IgD-negative memory B cell (primary cell): Measurements from ENCODE around the gene CLN5. TPM values are rescaled to one million over a fixed set of nuclear protein-coding genes. Genes with fewer than 3 reads are reported as not detected.
"Not testable (repeated sequence)": the region's sequence is repeated elsewhere in the genome, so short reads cannot be mapped to it uniquely, and the experiment has no call there.

ENCODE experiments used
- H3K27ac Mint-ChIP-seq, 3 donors: one replicate each; pipeline ENCODE4 v1.8.0; 2020 to 2022; ENCODE audit warnings: mild to moderate bottlenecking in 3 of 3, mixed read lengths in 3 of 3, moderate library complexity in 1 of 3
- H3K27me3 Mint-ChIP-seq: one replicate; pipeline ENCODE4 v1.8.0; 2021; ENCODE audit warnings: mixed read lengths
- H3K36me3 Mint-ChIP-seq: one replicate; pipeline ENCODE4 v1.8.0; 2020; ENCODE audit warnings: mild to moderate bottlenecking, mixed read lengths
- H3K4me1 Mint-ChIP-seq, 3 donors: one replicate each; pipeline ENCODE4 v1.8.0; 2020 to 2022; ENCODE audit warnings: mixed read lengths in 3 of 3, mild to moderate bottlenecking in 1 of 3
- H3K4me3 Mint-ChIP-seq, 4 donors: one replicate each; pipeline ENCODE4 v1.8.0; 2020 to 2022; ENCODE audit warnings: mild to moderate bottlenecking in 4 of 4, mixed read lengths in 4 of 4, moderate library complexity in 3 of 4
- H3K9me3 Mint-ChIP-seq, 3 donors: one replicate each; pipeline ENCODE4 v1.8.0; 2020 to 2021; ENCODE audit warnings: mixed read lengths in 3 of 3, mild to moderate bottlenecking in 1 of 3
- polyA plus RNA-seq: library from polyadenylated mRNA; unstranded; fragments of 300-500 nt; fragmentation: Illumina TruSeq; gene quantifications from one replicate; pipeline ENCODE4 v1.2.3, GENCODE V29; 2021

CLN5 gene
- 16.9 TPM for polyA plus RNA-seq

DNA sequence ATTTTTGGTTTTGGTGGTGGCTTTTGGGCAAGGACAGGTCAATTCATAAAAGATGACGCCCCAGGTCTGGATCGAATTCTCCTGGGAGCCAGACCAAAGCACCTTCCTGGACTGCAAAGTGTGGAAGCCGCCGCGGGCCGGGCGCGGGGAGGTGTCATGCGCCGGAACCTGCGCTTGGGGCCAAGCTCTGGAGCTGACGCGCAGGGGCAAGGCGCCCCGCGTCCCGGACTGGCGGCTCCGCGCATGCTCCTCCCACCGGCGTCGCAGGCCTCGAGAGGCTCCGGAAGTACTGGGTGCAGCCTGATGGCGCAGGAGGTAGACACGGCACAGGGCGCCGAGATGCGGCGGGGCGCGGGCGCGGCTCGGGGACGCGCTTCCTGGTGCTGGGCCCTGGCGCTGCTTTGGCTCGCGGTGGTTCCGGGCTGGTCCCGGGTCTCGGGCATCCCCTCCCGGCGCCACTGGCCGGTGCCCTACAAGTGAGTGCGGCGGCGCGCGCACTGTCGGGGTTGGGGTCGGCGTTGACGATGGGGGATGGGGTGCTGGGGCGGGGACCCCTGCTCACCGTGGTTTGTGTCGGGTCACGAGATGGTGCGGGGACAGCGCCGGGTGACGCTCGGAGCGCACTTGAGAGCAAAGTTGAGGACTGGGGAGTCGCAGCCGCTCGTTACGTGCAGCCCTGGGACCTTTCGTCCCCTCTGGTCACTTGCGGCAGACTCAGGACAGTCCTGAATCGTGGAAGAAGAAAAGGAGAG is at the start of gene CLN5:
TSS of gene CLN5 (plus strand) at position 286 of the 752 bp plus-strand sequence. CDS start at position 304, 18 bp downstream.
- H3K4me3 Mint-ChIP-seq = peak within 1 kb of the TSS; percentile 97 to 99 (median 98)
- peaks cover 4% of the 10 kb centered on the region for H3K27me3 Mint-ChIP-seq
- H3K36me3 Mint-ChIP-seq = no peaks in the 10 kb centered on the region
- H3K4me1 Mint-ChIP-seq = peaks cover 17 to 29% (median 23%) of the 10 kb centered on the region in 3 donors
- no peaks in the 10 kb centered on the region for H3K9me3 Mint-ChIP-seq
- peak within 1 kb of the TSS; percentile 96 to 100 (median 99) for H3K27ac Mint-ChIP-seq

DNA sequence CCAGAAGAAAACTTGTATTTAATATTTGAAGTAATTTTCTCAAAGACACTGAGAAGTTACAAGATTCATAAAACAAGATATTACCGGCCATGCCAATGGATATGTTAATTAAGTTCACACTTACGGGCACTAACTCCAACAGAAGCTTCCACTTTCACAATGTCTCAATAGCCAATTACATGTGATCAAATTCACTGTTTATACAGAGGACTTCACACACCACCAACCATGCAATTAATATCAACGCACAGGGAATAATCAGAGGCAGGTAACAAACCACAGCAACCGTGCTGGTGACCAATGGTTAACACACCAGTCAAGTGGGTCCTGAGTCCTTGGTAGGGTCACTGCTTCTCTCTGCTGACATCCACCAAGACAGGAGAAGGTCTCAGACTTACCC is 49.5 kb upstream of the CLN5 start:
- H3K4me3 Mint-ChIP-seq = peak overlapping the region in 1 of 4 donors; percentile 49
- peaks cover 2 to 5% (median 4%) of the 10 kb centered on the region in 3 donors for H3K9me3 Mint-ChIP-seq
- peaks cover 21% of the 10 kb centered on the region for H3K27me3 Mint-ChIP-seq
- peaks cover 5 to 10% (median 9%) of the 10 kb centered on the region in 3 donors for H3K4me1 Mint-ChIP-seq
- H3K27ac Mint-ChIP-seq = no peak overlapping the region
- no peaks in the 10 kb centered on the region for H3K36me3 Mint-ChIP-seq

DNA sequence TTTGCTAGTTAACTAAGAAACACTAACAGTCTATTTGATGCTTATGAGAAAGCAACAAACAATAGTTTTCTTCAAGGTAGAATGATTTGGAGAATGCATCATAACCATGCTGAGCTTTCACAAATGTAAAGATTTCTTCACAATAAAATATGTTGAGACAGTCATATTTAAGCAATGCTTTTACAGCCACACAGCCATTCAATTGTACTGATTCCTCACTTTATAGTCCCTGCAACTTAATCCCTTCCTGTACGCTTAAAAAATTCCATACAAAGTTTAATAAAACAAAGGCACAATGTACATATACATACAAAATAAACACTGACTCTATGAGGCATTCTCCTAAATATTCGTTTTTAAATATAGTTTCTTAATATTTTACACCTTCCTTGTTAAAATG is 48.2 kb upstream of the CLN5 start:
- Mint-ChIP-seq H3K27me3 (peaks cover 21% of the 10 kb centered on the region), H3K4me3 (no peak overlapping the region), H3K27ac (no peak overlapping the region), H3K36me3 (no peaks in the 10 kb centered on the region), H3K4me1 (peaks cover 5 to 10% (median 9%) of the 10 kb centered on the region in 3 donors), H3K9me3 (peaks cover 2 to 5% (median 4%) of the 10 kb centered on the region in 3 donors)

DNA sequence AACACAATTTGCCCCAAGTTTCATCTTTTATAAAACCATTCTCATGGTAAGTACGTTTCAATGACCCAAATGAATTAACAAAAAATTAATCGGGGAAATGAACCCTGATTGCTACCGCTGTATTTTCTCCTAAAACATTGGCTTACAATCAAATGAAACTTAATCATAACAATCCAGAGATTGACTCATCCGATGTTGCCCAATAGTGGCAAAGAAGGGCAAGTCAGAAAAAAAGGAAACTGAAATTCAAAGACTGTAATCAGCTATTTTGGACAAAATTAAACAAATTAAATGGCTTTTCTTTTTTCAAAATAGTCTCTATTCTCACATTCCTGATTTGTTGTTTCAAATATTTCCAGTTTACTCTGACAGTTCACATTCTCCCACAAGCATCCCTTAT is 47.4 kb upstream of the CLN5 start:
- no peaks in the 10 kb centered on the region for H3K36me3 Mint-ChIP-seq
- H3K27me3 Mint-ChIP-seq = peaks cover 17% of the 10 kb centered on the region
- peaks cover 5 to 10% (median 9%) of the 10 kb centered on the region in 3 donors for H3K4me1 Mint-ChIP-seq
- H3K27ac Mint-ChIP-seq = no peak overlapping the region
- no peak overlapping the region for H3K4me3 Mint-ChIP-seq
- peaks cover 2 to 5% (median 4%) of the 10 kb centered on the region in 3 donors for H3K9me3 Mint-ChIP-seq

DNA sequence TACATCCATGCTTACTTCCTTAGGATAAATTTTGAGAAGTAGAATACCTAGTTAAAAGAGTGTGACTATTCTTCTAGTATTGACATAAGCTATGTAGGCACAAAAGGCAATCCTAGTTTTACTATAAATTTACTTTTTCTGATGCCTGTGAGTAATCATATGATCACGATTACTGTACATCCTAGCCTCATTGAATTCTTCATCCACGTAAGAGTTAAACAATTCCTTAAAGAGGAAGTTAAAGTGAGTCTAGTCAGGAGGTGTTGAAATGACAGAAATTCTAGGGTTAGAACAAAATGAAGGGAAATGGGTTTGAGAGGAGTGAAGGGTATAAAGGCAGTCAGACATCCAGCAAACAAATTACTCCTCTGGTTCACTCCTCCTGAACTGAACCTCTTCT is 43.7 kb upstream of the CLN5 start, which contains the start of gene ACOD1:
TSS of gene ACOD1 (plus strand) at position 363 of the 400 bp plus-strand sequence. CDS start 48 bp downstream, outside the sequence.
- Mint-ChIP-seq H3K9me3 (peaks cover 2 to 5% (median 4%) of the 10 kb centered on the region in 3 donors), H3K27me3 (peaks cover 6% of the 10 kb centered on the region), H3K36me3 (no peaks in the 10 kb centered on the region), H3K4me1 (no peaks in the 10 kb centered on the region), H3K4me3 (no peak within 1 kb of the TSS), H3K27ac (no peak within 1 kb of the TSS)

DNA sequence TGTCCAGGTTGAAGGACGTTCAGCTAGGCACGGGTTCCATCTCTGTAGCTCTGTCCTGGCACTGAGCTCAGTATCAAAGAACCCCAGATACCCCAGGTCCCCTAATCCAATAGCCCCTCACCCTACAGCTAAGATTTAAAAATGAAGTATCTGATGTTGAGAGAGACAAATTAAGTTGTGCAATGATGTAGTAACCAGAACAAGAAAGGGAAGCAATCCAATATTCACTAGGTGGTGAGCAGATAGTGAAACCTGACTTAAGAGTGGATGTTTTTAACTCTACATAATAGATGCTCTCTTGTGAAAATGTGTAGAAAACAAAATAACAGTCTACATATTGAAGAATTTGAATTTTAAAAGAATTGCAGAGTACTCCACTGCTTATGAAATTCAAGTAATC is 41.8 kb upstream of the CLN5 start:
- peaks cover 2 to 5% (median 4%) of the 10 kb centered on the region in 3 donors for H3K9me3 Mint-ChIP-seq
- H3K36me3 Mint-ChIP-seq = no peaks in the 10 kb centered on the region
- H3K4me1 Mint-ChIP-seq = no peaks in the 10 kb centered on the region
- H3K27ac Mint-ChIP-seq = no peak overlapping the region
- H3K27me3 Mint-ChIP-seq = peaks cover 6% of the 10 kb centered on the region
- no peak overlapping the region for H3K4me3 Mint-ChIP-seq

DNA sequence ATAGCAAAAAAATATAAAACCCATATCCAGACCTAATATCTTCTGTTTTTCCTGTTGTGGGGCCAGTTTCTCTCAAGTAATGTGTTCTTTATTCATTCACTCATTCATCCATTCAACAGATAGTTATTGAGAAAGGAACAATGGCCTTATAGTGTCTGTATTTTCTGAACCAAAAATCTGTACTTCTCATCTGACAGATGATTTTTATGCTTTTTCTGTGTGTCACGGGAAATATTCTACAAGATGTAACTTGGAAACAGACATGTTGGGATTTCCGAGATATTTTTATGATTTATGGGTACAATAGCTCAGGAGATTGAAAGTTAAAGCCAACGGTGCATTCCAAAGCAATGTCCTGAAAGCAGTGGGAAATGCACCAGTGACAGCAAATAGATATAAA is 37.9 kb upstream of the CLN5 start:
- Mint-ChIP-seq H3K27ac (no peak overlapping the region), H3K4me3 (no peak overlapping the region), H3K36me3 (no peaks in the 10 kb centered on the region), H3K9me3 (peaks cover 2 to 9% (median 6%) of the 10 kb centered on the region in 3 donors), H3K27me3 (peaks cover 2% of the 10 kb centered on the region), H3K4me1 (no peaks in the 10 kb centered on the region)

DNA sequence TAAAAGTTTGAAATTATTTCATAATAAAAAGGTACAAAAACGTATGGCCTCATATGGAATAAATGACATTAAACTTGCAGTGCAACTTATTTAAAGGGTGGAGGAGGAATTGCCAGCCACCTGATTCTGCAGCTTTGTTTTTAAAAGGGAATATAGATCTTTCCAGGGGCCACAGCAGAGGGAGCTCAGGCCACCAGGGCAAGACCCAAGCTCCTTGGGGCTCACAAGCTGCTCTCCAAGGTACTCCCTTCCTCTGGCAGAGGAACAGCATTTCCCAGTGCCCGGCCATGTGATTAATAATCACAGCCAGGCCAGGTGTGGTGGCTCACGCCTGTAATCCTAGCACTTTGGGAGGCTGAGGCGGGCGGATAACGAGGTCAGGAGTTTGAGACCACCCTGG is 37.3 kb upstream of the CLN5 start:
- Mint-ChIP-seq H3K4me3 (no peak overlapping the region), H3K27ac (no peak overlapping the region), H3K9me3 (peaks cover 2 to 9% (median 6%) of the 10 kb centered on the region in 3 donors)

DNA sequence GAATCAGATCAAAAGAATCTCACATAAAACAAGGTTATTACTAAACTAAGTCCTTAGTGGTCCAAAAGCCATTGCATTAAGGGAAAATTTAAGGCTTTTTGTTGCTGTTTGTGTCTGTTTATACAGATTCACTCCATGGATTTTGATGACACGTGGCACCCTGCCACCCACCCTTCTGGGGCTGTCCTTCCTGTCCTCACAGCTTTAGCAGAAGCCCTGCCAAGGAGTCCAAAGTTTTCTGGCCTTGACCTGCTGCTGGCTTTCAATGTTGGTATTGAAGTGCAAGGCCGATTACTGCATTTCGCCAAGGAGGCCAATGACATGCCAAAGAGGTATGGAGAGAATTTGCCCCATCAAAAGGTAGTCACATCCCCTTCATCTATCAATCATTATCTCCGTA is 36.7 kb upstream of the CLN5 start:
- H3K27ac Mint-ChIP-seq = no peak overlapping the region
- H3K9me3 Mint-ChIP-seq = peaks cover 2 to 10% (median 9%) of the 10 kb centered on the region in 3 donors
- H3K4me1 Mint-ChIP-seq = no peaks in the 10 kb centered on the region
- no peak overlapping the region for H3K4me3 Mint-ChIP-seq
- H3K36me3 Mint-ChIP-seq = no peaks in the 10 kb centered on the region
- H3K27me3 Mint-ChIP-seq = no peaks in the 10 kb centered on the region

More for the DNA sequence above, 37.3 kb upstream of the CLN5 start:
- peaks cover 2% of the 10 kb centered on the region for H3K27me3 Mint-ChIP-seq
- no peaks in the 10 kb centered on the region for H3K4me1 Mint-ChIP-seq
- no peaks in the 10 kb centered on the region for H3K36me3 Mint-ChIP-seq

DNA sequence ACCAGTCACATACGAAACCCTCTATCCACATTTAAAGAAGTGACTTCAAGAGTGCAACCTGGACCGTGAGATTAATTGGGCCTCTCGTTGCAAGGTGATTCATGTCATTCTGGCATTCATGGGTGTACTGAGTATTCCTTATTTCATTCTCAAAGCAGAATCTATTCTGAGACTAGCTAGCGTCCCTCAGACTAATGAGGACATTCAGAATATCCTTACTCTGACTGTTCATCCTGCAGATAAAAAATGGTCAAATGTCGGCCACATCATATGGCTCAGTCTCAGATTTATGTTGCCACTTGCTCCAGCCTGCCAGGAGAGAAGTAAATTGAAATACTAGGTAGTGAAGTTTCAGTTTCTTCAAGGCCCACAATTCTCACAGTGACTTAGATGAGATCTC is 36.2 kb upstream of the CLN5 start:
- H3K4me1 Mint-ChIP-seq = no peaks in the 10 kb centered on the region
- H3K4me3 Mint-ChIP-seq = no peak overlapping the region
- no peaks in the 10 kb centered on the region for H3K36me3 Mint-ChIP-seq
- H3K27ac Mint-ChIP-seq = no peak overlapping the region
- peaks cover 4 to 14% (median 13%) of the 10 kb centered on the region in 3 donors for H3K9me3 Mint-ChIP-seq
- H3K27me3 Mint-ChIP-seq = no peaks in the 10 kb centered on the region

DNA sequence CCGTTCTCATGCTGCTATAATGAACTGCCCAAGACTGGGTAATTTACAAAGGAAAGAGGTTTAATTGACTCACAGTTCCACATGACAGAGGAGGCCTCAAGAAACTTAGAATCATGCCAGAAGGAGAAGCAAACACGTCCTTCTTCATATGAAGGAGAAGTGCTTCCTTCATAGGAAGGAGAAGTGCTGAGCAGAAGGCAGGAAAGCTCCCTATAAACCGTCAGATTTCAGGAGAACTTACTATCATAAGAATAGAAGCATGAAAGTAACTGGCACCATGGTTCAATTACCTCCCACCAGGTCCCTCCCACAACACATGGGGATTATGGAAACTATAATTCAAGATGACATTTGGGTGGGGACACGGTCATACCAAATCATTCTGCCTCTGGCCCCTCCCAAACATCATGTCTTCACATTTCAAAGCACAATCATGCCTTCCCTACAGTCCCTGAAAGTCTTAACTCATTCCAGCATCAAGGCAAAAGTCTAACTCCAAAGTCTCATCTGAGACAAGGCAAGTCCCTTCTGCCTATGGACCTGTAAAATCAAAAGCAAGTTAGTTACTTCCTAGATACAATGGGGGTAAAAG is 32.9 kb upstream of the CLN5 start:
- no peak overlapping the region for H3K4me3 Mint-ChIP-seq
- no peaks in the 10 kb centered on the region for H3K36me3 Mint-ChIP-seq
- H3K4me1 Mint-ChIP-seq = no peaks in the 10 kb centered on the region
- H3K27me3 Mint-ChIP-seq = no peaks in the 10 kb centered on the region
- no peak overlapping the region for H3K27ac Mint-ChIP-seq
- peaks cover 4 to 16% (median 16%) of the 10 kb centered on the region in 3 donors for H3K9me3 Mint-ChIP-seq

DNA sequence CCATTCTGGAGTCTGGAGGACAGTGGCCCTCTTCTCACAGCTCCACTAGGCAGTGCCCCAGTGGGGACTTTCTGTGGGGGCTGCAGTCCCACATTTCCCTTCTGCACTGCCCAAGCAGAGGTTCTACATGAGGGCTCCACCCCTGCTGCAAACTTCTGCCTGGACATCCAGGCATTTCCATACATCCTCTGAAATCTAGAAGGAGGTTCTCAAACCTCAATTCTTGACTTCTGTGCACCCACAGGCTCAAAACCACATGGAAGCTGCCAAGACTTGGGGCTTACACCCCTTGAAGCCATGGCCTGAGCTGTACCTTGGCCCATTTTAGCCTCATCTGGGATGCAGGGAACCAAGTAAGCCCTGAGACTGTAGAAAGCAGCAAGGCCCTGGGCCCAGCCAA is 32.1 kb upstream of the CLN5 start:
- not testable (repeated sequence) for H3K36me3 Mint-ChIP-seq, H3K4me1 Mint-ChIP-seq, H3K27me3 Mint-ChIP-seq, H3K27ac Mint-ChIP-seq, H3K4me3 Mint-ChIP-seq
- peaks cover 4 to 16% (median 16%) of the 10 kb centered on the region in 3 donors for H3K9me3 Mint-ChIP-seq

DNA sequence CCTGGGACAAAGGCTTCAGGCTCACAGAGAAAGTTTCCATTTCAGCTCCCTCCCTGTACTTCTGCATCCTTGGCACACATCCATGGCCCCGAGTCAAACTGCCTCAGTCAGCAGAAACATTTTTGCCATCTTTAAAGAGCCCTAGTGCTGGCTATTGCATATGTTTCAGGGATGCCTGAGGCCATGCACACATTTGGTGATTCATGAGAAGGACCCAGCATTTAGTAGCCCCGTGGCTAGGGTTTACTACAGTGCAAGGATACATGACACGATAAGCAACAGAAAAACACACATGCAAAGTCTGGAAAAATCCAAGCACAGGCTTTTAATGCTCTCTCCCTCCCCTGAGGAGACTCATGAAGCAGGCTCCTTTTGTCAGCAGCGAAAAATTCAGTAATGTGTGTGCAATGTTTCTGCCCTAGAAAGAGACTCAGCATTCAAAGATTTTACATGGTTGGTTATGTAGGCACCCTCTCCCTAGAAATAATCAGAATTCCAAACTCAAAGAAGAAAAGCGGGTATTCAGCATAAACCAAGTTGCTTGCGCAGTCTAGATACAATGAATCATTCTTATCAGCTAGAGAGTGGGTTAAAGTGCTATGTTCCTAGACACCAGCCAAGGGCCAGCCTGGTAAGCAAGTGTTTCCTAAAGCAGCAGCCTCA is 26.0 kb upstream of the CLN5 start:
- Mint-ChIP-seq H3K27ac (no peak overlapping the region), H3K4me3 (no peak overlapping the region), H3K36me3 (no peaks in the 10 kb centered on the region), H3K9me3 (peaks cover 0 to 2% (median under 1%) of the 10 kb centered on the region in 3 donors), H3K4me1 (no peaks in the 10 kb centered on the region), H3K27me3 (peaks cover 10% of the 10 kb centered on the region)

DNA sequence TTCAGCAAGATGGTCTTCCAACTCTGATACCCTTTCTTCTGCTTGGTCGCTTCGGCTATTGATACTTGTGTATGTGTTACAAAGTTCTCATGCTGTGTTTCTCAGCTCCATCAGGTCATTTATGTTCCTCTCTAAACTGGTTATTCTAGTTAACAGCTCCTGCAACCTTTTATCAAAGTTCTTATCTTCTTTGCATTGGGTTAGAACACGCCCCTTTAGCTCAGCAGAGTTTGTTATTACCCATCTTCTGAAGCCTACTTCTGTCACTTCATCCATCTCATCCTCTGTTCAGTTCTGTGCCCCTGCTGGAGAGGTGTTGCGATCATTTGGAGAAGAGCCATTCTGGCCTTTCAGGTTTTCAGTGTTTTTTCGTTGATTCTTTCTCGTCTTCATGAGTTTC is 24.9 kb upstream of the CLN5 start:
- H3K4me1 Mint-ChIP-seq = no peaks in the 10 kb centered on the region
- peaks cover 2% of the 10 kb centered on the region for H3K36me3 Mint-ChIP-seq
- H3K27ac Mint-ChIP-seq = no peak overlapping the region
- no peak overlapping the region for H3K4me3 Mint-ChIP-seq
- H3K27me3 Mint-ChIP-seq = peaks cover 15% of the 10 kb centered on the region
- peaks cover 0 to 2% (median 0%) of the 10 kb centered on the region in 3 donors for H3K9me3 Mint-ChIP-seq

DNA sequence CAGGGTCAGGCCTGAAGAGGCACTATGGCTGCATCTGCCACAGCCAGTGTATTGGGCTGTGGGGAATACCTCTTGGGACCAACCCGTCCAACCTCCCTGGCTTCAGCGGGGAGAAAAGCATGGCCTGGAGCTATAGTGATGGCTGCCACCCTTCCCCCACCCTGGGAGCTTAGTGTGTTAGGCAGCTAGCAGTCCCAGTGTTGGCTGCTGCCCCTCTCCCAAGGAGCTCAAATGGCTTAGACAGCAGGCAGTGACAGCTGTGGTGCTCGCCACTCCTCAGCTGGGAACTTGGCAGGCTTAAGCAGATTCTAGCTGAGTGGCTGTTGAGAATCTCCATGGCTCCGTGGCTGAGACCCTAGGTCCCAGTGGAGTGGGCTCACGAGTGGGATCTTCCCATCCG is 23.8 kb upstream of the CLN5 start:
- peaks cover 21% of the 10 kb centered on the region for H3K27me3 Mint-ChIP-seq
- H3K36me3 Mint-ChIP-seq = peaks cover 2% of the 10 kb centered on the region
- H3K4me3 Mint-ChIP-seq = no peak overlapping the region
- no peak overlapping the region for H3K27ac Mint-ChIP-seq
- H3K9me3 Mint-ChIP-seq = peaks cover 0 to 2% (median 0%) of the 10 kb centered on the region in 3 donors
- H3K4me1 Mint-ChIP-seq = peaks cover 0 to 4% (median 3%) of the 10 kb centered on the region in 3 donors
